HG03108 (cell line): ENCODE data around the gene AMPH.
A peak's percentile ranks its signal among the peaks of the same experiment; 100 is the strongest.
"Not testable (repeated sequence)": the region's sequence is repeated elsewhere in the genome, so short reads cannot be mapped to it uniquely, and the experiment has no call there.

Source experiments
- ATAC-seq: cut with Tn5 transposase; IDR thresholded peaks from one replicate; pipeline ENCODE4 v1.9.1; 2021; ENCODE audit warnings: moderate library complexity; ENCODE audit not compliant: unreplicated experiment

AMPH gene

GRCh38 chr7:38358273-38358831 lies 272.8 kb downstream of the AMPH start:
- not testable (repeated sequence) for ATAC-seq

GRCh38 chr7:38354271-38354851 lies 276.8 kb downstream of the AMPH start:
- not testable (repeated sequence) for ATAC-seq

GRCh38 chr7:38353431-38353881 lies 277.7 kb downstream of the AMPH start:
- peak; percentile 40 for ATAC-seq

- no peak for ATAC-seq
These were observed 279.6 kb downstream of the AMPH start for GRCh38 chr7:38351601-38352000.

- ATAC-seq: not testable (repeated sequence)
These were observed 280.4 kb downstream of the AMPH start for GRCh38 chr7:38350777-38351176.

GRCh38 chr7:38349869-38350583 lies 281.1 kb downstream of the AMPH start:
- ATAC-seq: peak; percentile 70

- ATAC-seq: peak; percentile 24
These were observed 281.9 kb downstream of the AMPH start for GRCh38 chr7:38349126-38349795.

- ATAC-seq: peak; percentile 45
These were observed 285.6 kb downstream of the AMPH start for GRCh38 chr7:38345299-38346172.

- peak; percentile 45 for ATAC-seq
These were observed 286.4 kb downstream of the AMPH start for GRCh38 chr7:38344741-38345140.

GRCh38 chr7:38342135-38342534 lies 289.0 kb downstream of the AMPH start:
- not testable (repeated sequence) for ATAC-seq

- peak; percentile 52 for ATAC-seq
These were observed 289.9 kb downstream of the AMPH start for GRCh38 chr7:38341172-38341705.

GRCh38 chr7:38339953-38340819 lies 291.0 kb downstream of the AMPH start:
- ATAC-seq: no peak

GRCh38 chr7:38336148-38336515 lies 295.0 kb downstream of the AMPH start:
- not testable (repeated sequence) for ATAC-seq

GRCh38 chr7:38335492-38336147 lies 295.6 kb downstream of the AMPH start:
- peak; percentile 89 for ATAC-seq

GRCh38 chr7:38335128-38335491 lies 296.1 kb downstream of the AMPH start:
- no peak for ATAC-seq

- ATAC-seq: no peak
These were observed 297.0 kb downstream of the AMPH start for GRCh38 chr7:38334163-38334562.
